Measurements from ENCODE around the gene BLOC1S6. TPM values are rescaled to one million over a fixed set of nuclear protein-coding genes. Genes with fewer than 3 reads are reported as not detected.
"Not testable (repeated sequence)": the region's sequence is repeated elsewhere in the genome, so short reads cannot be mapped to it uniquely, and the experiment has no call there.

The BLOC1S6 gene
- total RNA-seq, 1 donor: 105 TPM

DNA sequence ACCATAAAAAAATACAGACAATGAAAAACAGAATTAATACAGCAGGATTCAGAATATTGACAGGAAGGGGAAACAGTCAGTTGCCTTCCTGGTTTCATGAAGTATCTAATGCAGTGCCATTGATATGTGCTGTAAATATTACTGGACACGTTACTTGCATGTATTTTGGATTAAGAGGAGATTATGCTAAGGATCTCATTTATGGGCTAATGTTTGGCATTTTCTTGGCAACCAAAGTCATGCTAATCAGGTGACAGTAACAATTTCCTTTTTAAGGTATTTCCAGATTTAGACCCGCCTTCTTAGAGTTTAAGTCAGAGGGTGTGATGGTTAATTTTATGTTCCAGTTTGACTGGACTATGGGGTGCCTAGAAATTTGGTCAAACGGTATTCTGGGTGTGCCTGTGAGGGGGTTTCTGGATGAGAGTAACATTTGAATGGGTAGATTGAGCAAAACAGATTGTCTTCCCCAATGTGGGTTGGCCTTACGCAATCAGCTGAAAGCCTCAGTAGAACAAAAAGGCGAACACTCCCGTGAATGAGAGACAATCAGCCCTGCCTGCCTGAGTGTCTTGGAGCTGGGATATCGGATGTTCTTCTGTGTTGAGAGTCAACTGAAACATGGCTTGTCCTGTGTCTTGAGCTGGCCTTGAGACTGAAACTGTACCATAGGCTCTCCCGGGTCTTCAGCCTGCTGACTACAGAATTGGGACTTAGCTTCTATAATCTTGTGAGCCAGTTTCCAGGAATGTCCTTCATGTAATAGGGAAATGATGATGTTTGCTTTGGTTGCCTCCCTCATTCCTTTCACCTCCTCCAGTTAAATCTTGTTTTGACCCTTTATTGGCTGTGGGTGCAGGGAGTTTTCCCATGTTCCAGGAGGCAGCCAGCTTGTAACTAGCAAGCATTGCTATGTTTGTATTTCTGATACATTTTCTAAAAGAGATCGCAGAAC lies 58.1 kb downstream of the BLOC1S6 start:
- peak overlapping the region; percentile 50 for H3K4me3 ChIP-seq (ENCODE audit: low read depth, low read length)
- DNase-seq (ENCODE audit: low read depth): peak; percentile 94
- TF ChIP-seq, protein P1, sequence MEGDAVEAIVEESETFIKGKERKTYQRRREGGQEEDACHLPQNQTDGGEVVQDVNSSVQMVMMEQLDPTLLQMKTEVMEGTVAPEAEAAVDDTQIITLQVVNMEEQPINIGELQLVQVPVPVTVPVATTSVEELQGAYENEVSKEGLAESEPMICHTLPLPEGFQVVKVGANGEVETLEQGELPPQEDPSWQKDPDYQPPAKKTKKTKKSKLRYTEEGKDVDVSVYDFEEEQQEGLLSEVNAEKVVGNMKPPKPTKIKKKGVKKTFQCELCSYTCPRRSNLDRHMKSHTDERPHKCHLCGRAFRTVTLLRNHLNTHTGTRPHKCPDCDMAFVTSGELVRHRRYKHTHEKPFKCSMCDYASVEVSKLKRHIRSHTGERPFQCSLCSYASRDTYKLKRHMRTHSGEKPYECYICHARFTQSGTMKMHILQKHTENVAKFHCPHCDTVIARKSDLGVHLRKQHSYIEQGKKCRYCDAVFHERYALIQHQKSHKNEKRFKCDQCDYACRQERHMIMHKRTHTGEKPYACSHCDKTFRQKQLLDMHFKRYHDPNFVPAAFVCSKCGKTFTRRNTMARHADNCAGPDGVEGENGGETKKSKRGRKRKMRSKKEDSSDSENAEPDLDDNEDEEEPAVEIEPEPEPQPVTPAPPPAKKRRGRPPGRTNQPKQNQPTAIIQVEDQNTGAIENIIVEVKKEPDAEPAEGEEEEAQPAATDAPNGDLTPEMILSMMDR (IDR thresholded peaks at IDR 0.05; ENCODE audit: insufficient read depth, low read length): no peak

DNA sequence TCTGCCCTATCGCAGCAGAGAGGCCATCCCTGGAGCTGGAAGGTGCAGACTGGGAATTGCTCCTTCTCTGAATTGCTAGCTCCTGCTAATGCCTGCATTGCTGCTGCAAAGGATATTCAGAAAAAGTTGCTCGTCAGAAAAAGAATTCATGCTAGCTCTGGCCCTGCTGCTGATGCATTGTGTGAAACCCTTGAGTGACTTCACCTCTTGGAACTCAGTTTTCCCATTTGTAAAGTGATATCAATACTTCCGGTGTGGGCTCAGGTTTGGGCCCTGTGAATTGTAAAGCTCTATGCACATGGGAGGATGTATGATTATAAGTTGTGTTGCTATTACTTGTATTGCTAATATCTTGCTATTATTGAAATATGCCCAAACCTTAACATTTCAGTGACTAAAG lies 59.0 kb downstream of the BLOC1S6 start:
- DNase-seq (ENCODE audit: low read depth): peak; percentile 71
- peak overlapping the region; percentile 29 for H3K4me3 ChIP-seq (ENCODE audit: low read depth, low read length)
- TF ChIP-seq, protein P1 (IDR thresholded peaks at IDR 0.05; ENCODE audit: insufficient read depth, low read length): no peak

DNA sequence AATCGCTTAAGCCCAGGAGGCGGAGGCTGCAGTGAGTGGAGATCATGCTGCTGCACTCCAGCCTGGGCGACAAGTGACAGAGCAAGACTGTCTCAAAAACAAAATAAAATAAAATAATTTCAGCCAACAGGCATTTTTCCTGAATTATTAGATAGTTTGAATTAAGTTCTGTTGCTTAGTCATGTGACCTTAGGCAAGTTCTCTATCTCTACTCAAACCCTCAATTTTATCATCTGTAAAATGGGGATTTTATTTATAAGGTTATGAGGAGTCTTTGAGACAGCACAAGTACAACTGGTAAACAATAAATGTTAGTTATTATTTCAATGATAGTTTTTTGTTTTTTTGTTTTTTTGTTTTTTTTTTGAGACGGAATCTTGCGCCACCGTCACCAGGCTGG lies 60.6 kb downstream of the BLOC1S6 start:
- DNase-seq (ENCODE audit: low read depth): no peak
- TF ChIP-seq, protein P1 (IDR thresholded peaks at IDR 0.05; ENCODE audit: insufficient read depth, low read length): no peak
- H3K4me3 ChIP-seq (ENCODE audit: low read depth, low read length): no peak overlapping the region

DNA sequence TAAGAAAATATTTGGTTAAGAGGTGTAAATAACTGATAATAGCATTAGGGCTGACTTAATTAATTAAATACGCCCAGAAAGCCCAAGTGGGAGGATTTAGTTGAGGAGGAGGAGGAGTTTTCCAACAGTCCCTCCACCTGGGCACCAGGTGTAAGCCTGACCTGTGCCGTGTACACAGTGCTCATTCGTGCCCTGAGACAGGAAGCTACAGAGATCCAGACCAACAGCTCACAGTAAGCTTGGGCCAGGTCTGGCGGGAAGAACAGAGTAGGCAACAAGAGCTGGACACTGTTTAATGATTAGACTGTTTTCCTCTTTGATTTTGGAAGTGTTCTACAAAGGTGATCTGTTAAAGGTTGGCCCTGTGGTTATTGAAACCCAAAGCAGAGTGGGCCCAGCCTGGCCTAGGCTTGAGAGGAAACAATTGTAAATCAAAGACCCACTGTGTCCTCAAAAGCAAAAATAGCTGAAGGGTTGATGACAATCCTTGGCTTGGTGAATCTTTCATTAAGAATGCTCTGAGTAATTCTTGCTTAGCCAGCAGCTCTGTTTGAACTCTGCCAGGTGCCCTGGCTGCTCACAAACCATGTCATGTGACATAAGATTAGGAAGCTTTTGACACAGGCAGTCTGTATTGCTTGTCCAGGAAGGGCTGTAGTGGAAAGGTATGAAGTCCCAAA lies 61.5 kb downstream of the BLOC1S6 start:
- H3K4me3 ChIP-seq (ENCODE audit: low read depth, low read length): no peak overlapping the region
- peak; percentile 73 for DNase-seq (ENCODE audit: low read depth)
- TF ChIP-seq, protein P1 (IDR thresholded peaks at IDR 0.05; ENCODE audit: insufficient read depth, low read length): no peak

DNA sequence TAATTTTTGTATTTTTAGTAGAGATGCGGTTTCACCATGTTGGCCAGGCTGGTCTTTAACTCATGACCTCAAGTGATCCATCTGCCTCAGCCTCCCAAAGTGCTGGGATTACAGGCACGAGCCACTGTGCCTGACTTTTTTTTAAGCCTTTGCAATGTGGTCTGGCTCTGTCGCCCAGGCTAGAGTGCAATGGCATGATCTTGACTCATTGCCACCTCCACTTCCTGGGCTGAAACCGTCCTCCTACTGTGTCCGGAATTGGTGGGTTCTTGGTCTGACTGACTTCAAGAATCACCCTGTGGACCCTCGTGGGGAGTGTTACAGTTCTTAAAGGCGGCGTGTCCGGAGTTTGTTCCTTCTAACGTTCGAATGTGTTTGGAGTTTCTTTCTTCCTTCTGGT lies 62.8 kb downstream of the BLOC1S6 start:
- H3K4me3 ChIP-seq (ENCODE audit: low read depth, low read length); DNase-seq (ENCODE audit: low read depth): not testable (repeated sequence)

DNA sequence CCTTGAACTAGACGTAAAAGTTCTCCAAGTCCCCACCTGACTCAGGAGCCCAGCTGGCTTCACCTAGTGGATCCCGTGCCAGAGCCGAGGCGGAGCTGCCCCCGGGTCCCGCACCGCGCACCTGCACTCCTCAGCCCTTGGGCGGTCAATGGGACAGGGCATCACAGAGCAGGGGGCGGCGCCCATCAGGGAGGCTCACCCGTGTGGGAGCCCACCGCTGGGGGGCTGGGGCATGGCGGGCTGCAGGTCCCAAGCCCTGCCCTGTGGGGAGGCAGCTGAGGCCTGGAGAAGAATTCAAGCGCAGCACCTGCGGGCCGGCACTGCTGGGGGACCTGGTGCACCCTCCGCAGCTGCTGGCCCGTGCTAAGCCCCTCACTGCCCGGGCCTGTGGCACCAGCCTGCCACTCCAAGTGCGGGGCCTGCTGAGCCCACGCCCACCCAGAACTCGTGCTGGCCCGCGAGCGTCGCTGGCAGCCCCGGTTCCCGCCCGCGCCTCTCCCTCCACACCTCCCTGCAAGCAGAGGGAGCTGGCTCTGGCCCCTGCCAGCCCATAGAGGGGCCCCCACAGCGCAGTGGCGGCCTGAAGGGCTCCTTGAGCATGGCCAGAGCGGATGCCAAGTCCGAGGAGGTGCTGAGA lies 63.8 kb downstream of the BLOC1S6 start:
- TF ChIP-seq, protein P1 (IDR thresholded peaks at IDR 0.05; ENCODE audit: insufficient read depth, low read length): no peak
- no peak overlapping the region for H3K4me3 ChIP-seq (ENCODE audit: low read depth, low read length)
- no peak for DNase-seq (ENCODE audit: low read depth)

Data from fibroblast of the aortic adventitia (primary cell).